Measurements from ENCODE around the gene SCAPER.

DNA sequence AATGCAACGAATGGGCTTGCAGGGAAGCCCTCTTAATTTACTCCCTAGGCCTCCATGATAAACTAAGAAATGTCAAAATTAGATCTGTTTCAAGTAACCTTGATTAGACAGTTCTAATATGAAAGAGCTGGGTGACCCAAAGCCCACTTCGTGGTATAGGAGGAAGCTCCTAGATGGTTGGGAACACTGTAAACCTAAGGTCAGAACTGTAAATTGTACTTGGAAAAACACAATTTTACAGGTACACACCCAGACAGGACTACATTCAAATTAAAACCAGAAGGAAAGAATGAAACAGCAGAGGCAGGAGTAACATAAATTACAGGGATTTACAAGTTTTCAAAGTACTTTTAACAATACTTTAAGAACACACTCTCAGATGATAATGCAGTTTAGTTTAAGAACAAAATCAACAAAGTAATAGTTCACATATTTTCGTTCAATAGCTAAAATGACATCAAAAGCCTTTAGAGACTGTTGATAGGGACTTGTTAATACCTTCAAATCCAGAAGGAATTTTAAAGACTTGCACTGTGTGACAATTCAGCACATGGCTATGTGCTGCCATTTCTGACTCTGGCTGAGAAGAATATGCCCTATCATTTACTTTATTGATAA lies 550.2 kb downstream of the SCAPER start:
- TF ChIP-seq, protein P1, sequence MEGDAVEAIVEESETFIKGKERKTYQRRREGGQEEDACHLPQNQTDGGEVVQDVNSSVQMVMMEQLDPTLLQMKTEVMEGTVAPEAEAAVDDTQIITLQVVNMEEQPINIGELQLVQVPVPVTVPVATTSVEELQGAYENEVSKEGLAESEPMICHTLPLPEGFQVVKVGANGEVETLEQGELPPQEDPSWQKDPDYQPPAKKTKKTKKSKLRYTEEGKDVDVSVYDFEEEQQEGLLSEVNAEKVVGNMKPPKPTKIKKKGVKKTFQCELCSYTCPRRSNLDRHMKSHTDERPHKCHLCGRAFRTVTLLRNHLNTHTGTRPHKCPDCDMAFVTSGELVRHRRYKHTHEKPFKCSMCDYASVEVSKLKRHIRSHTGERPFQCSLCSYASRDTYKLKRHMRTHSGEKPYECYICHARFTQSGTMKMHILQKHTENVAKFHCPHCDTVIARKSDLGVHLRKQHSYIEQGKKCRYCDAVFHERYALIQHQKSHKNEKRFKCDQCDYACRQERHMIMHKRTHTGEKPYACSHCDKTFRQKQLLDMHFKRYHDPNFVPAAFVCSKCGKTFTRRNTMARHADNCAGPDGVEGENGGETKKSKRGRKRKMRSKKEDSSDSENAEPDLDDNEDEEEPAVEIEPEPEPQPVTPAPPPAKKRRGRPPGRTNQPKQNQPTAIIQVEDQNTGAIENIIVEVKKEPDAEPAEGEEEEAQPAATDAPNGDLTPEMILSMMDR (IDR thresholded peaks at IDR 0.05): no peak
- TF ChIP-seq POLR2A (IDR thresholded peaks at IDR 0.05; ENCODE audit: low read depth) (no peak), POLR2AphosphoS5 (IDR thresholded peaks at IDR 0.05) (no peak)

All from esophagus muscularis mucosa (tissue), 3 donors.